CD14-positive monocyte (primary cell): Measurements from ENCODE around the gene BACH2. TPM values are rescaled to one million over a fixed set of nuclear protein-coding genes. Genes with fewer than 3 reads are reported as not detected.

Source experiments
- DNase-seq, 3 donors: peaks; one replicate each; pipeline ENCODE4 v3.0.0-alpha.2; 2011 to 2022
- H2AFZ ChIP-seq: 2 replicates; pipeline ENCODE4 v1.6.0; 2012; ENCODE audit warnings: mild to moderate bottlenecking, low read depth, low read length, inconsistent platforms; ENCODE audit not compliant: insufficient read depth, poor library complexity, severe bottlenecking
- H3K27ac ChIP-seq, 2 donors: 1 replicate in 1 of 2; 2 replicates in 1 of 2; pipeline ENCODE4 v1.5.1; 2012 to 2013; ENCODE audit warnings: low read length in 2 of 2, control low read depth in 1 of 2, inconsistent platforms in 1 of 2, low read depth in 1 of 2, mild to moderate bottlenecking in 1 of 2
- H3K27me3 ChIP-seq, 2 donors: one replicate each; pipeline versions ENCODE4 v1.6.0 to v1.6.1; 2011 to 2013; ENCODE audit warnings: low read length in 2 of 2; ENCODE audit not compliant: control insufficient read depth in 2 of 2, insufficient read depth in 2 of 2
- H3K36me3 ChIP-seq, 2 donors: replicated peaks in 1 of 2; 1 replicate in 1 of 2; 2 replicates in 1 of 2; pipeline versions ENCODE4 v1.5.1 to v1.6.1; 2012 to 2013; ENCODE audit warnings: low read length in 2 of 2, control low read depth in 1 of 2, inconsistent platforms in 1 of 2, mild to moderate bottlenecking in 1 of 2; ENCODE audit not compliant: insufficient read depth in 2 of 2, control insufficient read depth in 1 of 2
- H3K4me1 ChIP-seq, 2 donors: 1 replicate in 1 of 2; 2 replicates in 1 of 2; pipeline versions ENCODE4 v1.5.1 to v1.6.1; 2012 to 2013; ENCODE audit warnings: low read length in 2 of 2, control low read depth in 1 of 2, inconsistent platforms in 1 of 2, mild to moderate bottlenecking in 1 of 2, moderate library complexity in 1 of 2; ENCODE audit not compliant: insufficient read depth in 2 of 2, control insufficient read depth in 1 of 2
- H3K4me2 ChIP-seq: replicated peaks from 2 replicates; pipeline ENCODE3; 2012; ENCODE audit warnings: low read length, moderate library complexity, mild to moderate bottlenecking; ENCODE audit not compliant: poor library complexity, severe bottlenecking; ENCODE audit errors: extremely low read depth
- H3K4me3 ChIP-seq, 3 experiments: fragments of 200-600 bp in 1 of 3; sonication (generic) in 1 of 3; replicated peaks in 1 of 3; 1 replicate in 2 of 3; 2 replicates in 1 of 3; pipeline ENCODE4 v1.5.1; 2011 to 2013; ENCODE audit warnings: low read length in 3 of 3, mild to moderate bottlenecking in 3 of 3, control low read depth in 2 of 3, low read depth in 2 of 3, inconsistent platforms in 1 of 3, moderate library complexity in 1 of 3
- H3K79me2 ChIP-seq: 2 replicates; pipeline ENCODE4 v1.6.0; 2012; ENCODE audit warnings: mild to moderate bottlenecking, control low read depth, inconsistent platforms, low read length, moderate library complexity; ENCODE audit not compliant: insufficient read depth
- H3K9ac ChIP-seq: 2 replicates; pipeline ENCODE4 v1.6.0; 2017; ENCODE audit warnings: low read length, mild to moderate bottlenecking; ENCODE audit not compliant: insufficient read depth, poor library complexity, severe bottlenecking
- H3K9me3 ChIP-seq, 2 donors: replicated peaks in 1 of 2; 1 replicate in 1 of 2; 2 replicates in 1 of 2; pipeline versions ENCODE4 v1.5.1 to v1.6.1; 2012 to 2013; ENCODE audit warnings: low read length in 2 of 2, control low read depth in 1 of 2; ENCODE audit not compliant: control insufficient read depth in 1 of 2, insufficient read depth in 1 of 2
- H4K20me1 ChIP-seq: 2 replicates; pipeline ENCODE4 v1.6.0; 2012; ENCODE audit warnings: mild to moderate bottlenecking, low read length, control low read depth, moderate library complexity; ENCODE audit not compliant: insufficient read depth
- H3K27ac Mint-ChIP-seq, 7 donors: one replicate each; pipeline ENCODE4 v1.8.0; 2020; ENCODE audit warnings: mild to moderate bottlenecking in 7 of 7, mixed read lengths in 7 of 7, moderate library complexity in 6 of 7, inconsistent platforms in 2 of 7
- H3K27me3 Mint-ChIP-seq, 3 donors: one replicate each; pipeline ENCODE4 v1.8.0; 2021 to 2022; ENCODE audit warnings: low read depth in 3 of 3, mild to moderate bottlenecking in 3 of 3, mixed read lengths in 3 of 3, moderate library complexity in 3 of 3, inconsistent platforms in 1 of 3
- H3K36me3 Mint-ChIP-seq, 2 donors: one replicate each; pipeline ENCODE4 v1.8.0; 2020; ENCODE audit warnings: mixed read lengths in 2 of 2, inconsistent platforms in 1 of 2, mild to moderate bottlenecking in 1 of 2
- H3K4me1 Mint-ChIP-seq: one replicate; pipeline ENCODE4 v1.8.0; 2020; ENCODE audit warnings: mild to moderate bottlenecking, mixed read lengths
- H3K4me3 Mint-ChIP-seq, 2 donors: one replicate each; pipeline ENCODE4 v1.8.0; 2020; ENCODE audit warnings: mild to moderate bottlenecking in 2 of 2, mixed read lengths in 2 of 2, moderate library complexity in 1 of 2
- H3K9me3 Mint-ChIP-seq, 7 donors: one replicate each; pipeline ENCODE4 v1.8.0; 2020 to 2022; ENCODE audit warnings: mixed read lengths in 7 of 7, mild to moderate bottlenecking in 6 of 7, moderate library complexity in 6 of 7, inconsistent platforms in 2 of 7
- WGBS: methylation state at CpG from one replicate; pipeline ENCODE4 v1.1.5; 2013; ENCODE audit warnings: missing lambda C conversion rate; ENCODE audit not compliant: insufficient coverage; 5-methylcytosine and 5-hydroxymethylcytosine counted together
- intact Hi-C, 2 donors: fragments of 100-400 bp; cut with micrococcal nuclease; formaldehyde crosslinking; loops; one replicate each; pipeline versions ENCODE4 v1.15.0 to v1.15.1; 2023
- polyA plus RNA-seq, 3 donors: library from polyadenylated mRNA; depleted of rRNA in 1 of 3; unstranded in 2 of 3; stranded (reverse) in 1 of 3; fragments of 300-500 nt in 2 of 3; fragments of >200 nt in 1 of 3; fragmentation: Illumina TruSeq in 2 of 3; gene quantifications; 1 replicate in 2 of 3; 2 replicates in 1 of 3; pipeline ENCODE4 v1.2.3, GENCODE V29; 2012 to 2021
- TF ChIP-seq, protein P1 (sequence below): fragments of 200-600 bp; IDR thresholded peaks from one replicate; pipeline ENCODE4 v1.8.0; 2022; ENCODE audit warnings: antibody characterized with exemption, mild to moderate bottlenecking

The BACH2 gene
- polyA plus RNA-seq, 3 donors: 0.04 to 0.09 (median 0.05) TPM

DNA sequence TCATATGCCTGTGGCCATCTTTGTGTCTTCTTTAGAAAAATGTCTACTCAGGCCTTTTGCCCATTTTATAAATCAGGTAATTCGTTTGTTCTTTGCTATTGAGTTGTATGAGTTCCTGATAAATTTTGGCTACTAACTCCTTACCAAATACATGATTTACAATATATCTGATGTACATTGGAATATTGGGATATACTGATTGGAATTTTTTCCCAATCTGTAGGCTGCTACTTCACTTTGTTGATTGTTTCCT is 39.2 kb downstream of the BACH2 start:
- peaks cover 0 to 2% (median 1%) of the 10 kb centered on the region in 3 donors for H3K27me3 Mint-ChIP-seq
- Histone ChIP-seq H2AFZ (no peak overlapping the region), H3K79me2 (no peaks in the 10 kb centered on the region), H4K20me1 (no peaks in the 10 kb centered on the region), H3K36me3 (no peaks in the 10 kb centered on the region), H3K27me3 (no peaks in the 10 kb centered on the region), H3K9ac (no peak overlapping the region), H3K27ac (no peak overlapping the region), H3K4me3 (no peak overlapping the region), H3K4me2 (no peak overlapping the region), H3K4me1 (no peaks in the 10 kb centered on the region), H3K9me3 (no peaks in the 10 kb centered on the region)
- intact Hi-C loops: no loop called here
- peaks cover 0 to 3% (median 0%) of the 10 kb centered on the region in 7 donors for H3K9me3 Mint-ChIP-seq
- DNase-seq: no peak
- no CpG with 5 or more reads among the region's 1 CpG for WGBS
- TF ChIP-seq, protein P1, sequence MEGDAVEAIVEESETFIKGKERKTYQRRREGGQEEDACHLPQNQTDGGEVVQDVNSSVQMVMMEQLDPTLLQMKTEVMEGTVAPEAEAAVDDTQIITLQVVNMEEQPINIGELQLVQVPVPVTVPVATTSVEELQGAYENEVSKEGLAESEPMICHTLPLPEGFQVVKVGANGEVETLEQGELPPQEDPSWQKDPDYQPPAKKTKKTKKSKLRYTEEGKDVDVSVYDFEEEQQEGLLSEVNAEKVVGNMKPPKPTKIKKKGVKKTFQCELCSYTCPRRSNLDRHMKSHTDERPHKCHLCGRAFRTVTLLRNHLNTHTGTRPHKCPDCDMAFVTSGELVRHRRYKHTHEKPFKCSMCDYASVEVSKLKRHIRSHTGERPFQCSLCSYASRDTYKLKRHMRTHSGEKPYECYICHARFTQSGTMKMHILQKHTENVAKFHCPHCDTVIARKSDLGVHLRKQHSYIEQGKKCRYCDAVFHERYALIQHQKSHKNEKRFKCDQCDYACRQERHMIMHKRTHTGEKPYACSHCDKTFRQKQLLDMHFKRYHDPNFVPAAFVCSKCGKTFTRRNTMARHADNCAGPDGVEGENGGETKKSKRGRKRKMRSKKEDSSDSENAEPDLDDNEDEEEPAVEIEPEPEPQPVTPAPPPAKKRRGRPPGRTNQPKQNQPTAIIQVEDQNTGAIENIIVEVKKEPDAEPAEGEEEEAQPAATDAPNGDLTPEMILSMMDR: no peak
- H3K36me3 Mint-ChIP-seq: no peaks in the 10 kb centered on the region
- no peak overlapping the region for H3K4me3 Mint-ChIP-seq
- H3K27ac Mint-ChIP-seq: no peak overlapping the region
- H3K4me1 Mint-ChIP-seq: no peaks in the 10 kb centered on the region

- Mint-ChIP-seq H3K4me1 (no peaks in the 10 kb centered on the region), H3K4me3 (no peak overlapping the region), H3K27me3 (peaks cover 0 to 2% (median 1%) of the 10 kb centered on the region in 3 donors), H3K36me3 (no peaks in the 10 kb centered on the region), H3K9me3 (peaks cover 0 to 3% (median 0%) of the 10 kb centered on the region in 7 donors), H3K27ac (no peak overlapping the region)
- H3K4me3 ChIP-seq: no peak overlapping the region
- intact Hi-C loops: no loop called here
- no peaks in the 10 kb centered on the region for H3K4me1 ChIP-seq
- no peak for DNase-seq
- TF ChIP-seq, protein P1: no peak
- no peak overlapping the region for H3K9ac ChIP-seq
- WGBS: no CpG with 5 or more reads among the region's 4 CpGs
- no peaks in the 10 kb centered on the region for H3K27me3 ChIP-seq
- no peaks in the 10 kb centered on the region for H3K9me3 ChIP-seq
- H3K27ac ChIP-seq: no peak overlapping the region
- H3K36me3 ChIP-seq: no peaks in the 10 kb centered on the region
- no peak overlapping the region for H3K4me2 ChIP-seq
- no peak overlapping the region for H2AFZ ChIP-seq
- no peaks in the 10 kb centered on the region for H3K79me2 ChIP-seq
- no peaks in the 10 kb centered on the region for H4K20me1 ChIP-seq
Measured at GRCh38 chr6:90256698-90257485, 39.8 kb downstream of the BACH2 start.
